ENCODE measurements around the gene GUCY2C. TPM values are rescaled to one million over a fixed set of nuclear protein-coding genes. Genes with fewer than 3 reads are reported as not detected.
A peak's percentile ranks its signal among the peaks of the same experiment; 100 is the strongest.

GUCY2C gene
- total RNA-seq, 1 donor from 2014 or later = not detected

GRCh38 chr12:14729586-14729985, 33.2 kb upstream of the GUCY2C start:
- no peak for DNase-seq (ENCODE audit: low read depth, low spot score)
- Mint-ChIP-seq H3K36me3 (ENCODE audit: low read depth) (no peaks in the 10 kb centered on the region), H3K27ac (ENCODE audit: unreplicated experiment) (no peak overlapping the region), H3K9me3 (peaks cover 9% of the 10 kb centered on the region), H3K4me3 (no peak overlapping the region), H3K27me3 (ENCODE audit: low read depth) (peaks cover 2% of the 10 kb centered on the region), H3K4me1 (no peaks in the 10 kb centered on the region)
- TF ChIP-seq CTCF (conservative IDR thresholded peaks at IDR 0.05) = no peak

- peaks cover 6% of the 10 kb centered on the region for H3K36me3 Mint-ChIP-seq (ENCODE audit: low read depth)
- peak; percentile 72 for TF ChIP-seq CTCF (conservative IDR thresholded peaks at IDR 0.05)
- peaks cover 19% of the 10 kb centered on the region for H3K9me3 Mint-ChIP-seq
- H3K27ac Mint-ChIP-seq (ENCODE audit: unreplicated experiment) = no peak overlapping the region
- H3K27me3 Mint-ChIP-seq (ENCODE audit: low read depth) = no peaks in the 10 kb centered on the region
- no peaks in the 10 kb centered on the region for H3K4me1 Mint-ChIP-seq
- peak; percentile 14 for DNase-seq (ENCODE audit: low read depth, low spot score)
- no peak overlapping the region for H3K4me3 Mint-ChIP-seq
These were observed 27.4 kb upstream of the GUCY2C start for GRCh38 chr12:14723763-14724162.

- H3K9me3 Mint-ChIP-seq = peaks cover 3% of the 10 kb centered on the region
- peaks cover 2% of the 10 kb centered on the region for H3K36me3 Mint-ChIP-seq (ENCODE audit: low read depth)
- H3K4me1 Mint-ChIP-seq = no peaks in the 10 kb centered on the region
- H3K27ac Mint-ChIP-seq (ENCODE audit: unreplicated experiment) = no peak overlapping the region
- peak; percentile 16 for DNase-seq (ENCODE audit: low read depth, low spot score)
- H3K4me3 Mint-ChIP-seq = no peak overlapping the region
- peaks cover 14% of the 10 kb centered on the region for H3K27me3 Mint-ChIP-seq (ENCODE audit: low read depth)
- TF ChIP-seq CTCF (conservative IDR thresholded peaks at IDR 0.05) = peak; percentile 73
These were observed 20.5 kb upstream of the GUCY2C start for GRCh38 chr12:14716848-14717444.

- DNase-seq (ENCODE audit: low read depth, low spot score) = no peak
- no peak for TF ChIP-seq CTCF (conservative IDR thresholded peaks at IDR 0.05)
- Mint-ChIP-seq H3K27ac (ENCODE audit: unreplicated experiment) (no peak overlapping the region), H3K27me3 (ENCODE audit: low read depth) (peaks cover 35% of the 10 kb centered on the region), H3K4me1 (no peaks in the 10 kb centered on the region), H3K36me3 (ENCODE audit: low read depth) (peaks cover 4% of the 10 kb centered on the region), H3K4me3 (no peak overlapping the region), H3K9me3 (peaks cover 3% of the 10 kb centered on the region)
These were observed 18.0 kb upstream of the GUCY2C start for GRCh38 chr12:14714437-14714836.

GRCh38 chr12:14710632-14711320, 14.4 kb upstream of the GUCY2C start:
- Mint-ChIP-seq H3K9me3 (peaks cover 3% of the 10 kb centered on the region), H3K27me3 (ENCODE audit: low read depth) (peaks cover 69% of the 10 kb centered on the region), H3K27ac (ENCODE audit: unreplicated experiment) (no peak overlapping the region), H3K36me3 (ENCODE audit: low read depth) (peaks cover 9% of the 10 kb centered on the region), H3K4me1 (no peaks in the 10 kb centered on the region), H3K4me3 (no peak overlapping the region)
- no peak for DNase-seq (ENCODE audit: low read depth, low spot score)
- TF ChIP-seq CTCF (conservative IDR thresholded peaks at IDR 0.05) = no peak
